HG02885 (cell line): ENCODE data around the gene OR6X1.

Source experiments
- ATAC-seq: cut with Tn5 transposase; IDR thresholded peaks from one replicate; pipeline ENCODE4 v1.9.1; 2021; ENCODE audit warnings: mild to moderate bottlenecking; ENCODE audit not compliant: unreplicated experiment, poor library complexity

The OR6X1 gene

DNA sequence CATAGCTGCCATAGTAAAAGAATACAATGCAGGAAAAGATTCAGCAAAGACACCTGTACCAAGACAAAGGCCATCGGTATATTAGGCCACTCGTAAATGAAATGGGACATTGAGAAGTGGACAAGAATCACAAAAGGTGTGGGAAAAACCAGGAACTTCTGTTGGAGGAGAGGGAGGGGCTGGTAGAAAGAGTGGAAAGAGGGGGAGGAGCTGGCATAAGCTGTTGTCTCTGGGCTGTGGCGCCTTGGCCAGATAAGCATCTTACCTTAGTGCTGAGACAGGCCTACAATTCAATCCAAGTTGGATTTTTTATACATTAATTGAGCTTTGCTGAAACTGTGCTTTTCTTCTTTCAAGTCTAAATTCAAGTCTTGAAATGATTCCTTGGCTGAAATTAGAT lies 50.0 kb downstream of the OR6X1 start:
- no peak for ATAC-seq
